ENCODE results near the gene TOMM6.

Gene TOMM6

DNA sequence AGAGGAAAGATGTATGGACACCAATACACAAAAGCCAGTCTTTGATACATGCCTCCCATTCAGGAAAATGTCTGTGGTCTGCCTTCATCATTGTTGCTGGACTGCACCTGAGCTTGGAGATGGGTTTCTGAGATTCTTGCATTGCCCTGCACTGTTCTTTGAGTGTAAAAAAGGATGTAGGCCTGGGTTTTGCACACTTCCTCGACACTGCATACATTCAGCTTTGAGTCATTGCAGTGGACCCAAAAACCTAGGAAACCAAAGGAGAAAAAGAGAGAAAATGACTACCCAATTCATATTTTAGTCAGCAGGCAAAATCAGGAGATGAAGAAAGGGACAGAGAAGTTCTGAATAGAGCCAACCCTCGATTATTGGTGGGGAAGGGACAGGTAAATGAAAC, 9.0 kb downstream of the TOMM6 start:
- H3K9me3 ChIP-seq (ENCODE audit: insufficient read depth, low read length) = no peaks in the 10 kb centered on the region
- no peaks in the 10 kb centered on the region for H3K4me1 ChIP-seq (ENCODE audit: low read length)
- no peaks in the 10 kb centered on the region for H3K79me2 ChIP-seq (ENCODE audit: low read length)
- no peak overlapping the region for H3K4me2 ChIP-seq (ENCODE audit: low read length)
- H3K36me3 ChIP-seq (replicated peaks; ENCODE audit: low read depth, low read length) = peaks cover 33% of the 10 kb centered on the region
- H3K27me3 ChIP-seq (ENCODE audit: low read depth, low read length) = no peaks in the 10 kb centered on the region
- no peaks in the 10 kb centered on the region for H4K20me1 ChIP-seq (ENCODE audit: insufficient read depth, low read length)
- no peak overlapping the region for H3K9ac ChIP-seq (ENCODE audit: low read length)
- H3K4me3 ChIP-seq (ENCODE audit: low read length) = no peak overlapping the region
- no peak overlapping the region for H2AFZ ChIP-seq (ENCODE audit: low read depth, low read length)
- no peak for TF ChIP-seq EZH2phosphoT487 (IDR thresholded peaks at IDR 0.05; ENCODE audit: low read depth)
- TF ChIP-seq, protein P1, sequence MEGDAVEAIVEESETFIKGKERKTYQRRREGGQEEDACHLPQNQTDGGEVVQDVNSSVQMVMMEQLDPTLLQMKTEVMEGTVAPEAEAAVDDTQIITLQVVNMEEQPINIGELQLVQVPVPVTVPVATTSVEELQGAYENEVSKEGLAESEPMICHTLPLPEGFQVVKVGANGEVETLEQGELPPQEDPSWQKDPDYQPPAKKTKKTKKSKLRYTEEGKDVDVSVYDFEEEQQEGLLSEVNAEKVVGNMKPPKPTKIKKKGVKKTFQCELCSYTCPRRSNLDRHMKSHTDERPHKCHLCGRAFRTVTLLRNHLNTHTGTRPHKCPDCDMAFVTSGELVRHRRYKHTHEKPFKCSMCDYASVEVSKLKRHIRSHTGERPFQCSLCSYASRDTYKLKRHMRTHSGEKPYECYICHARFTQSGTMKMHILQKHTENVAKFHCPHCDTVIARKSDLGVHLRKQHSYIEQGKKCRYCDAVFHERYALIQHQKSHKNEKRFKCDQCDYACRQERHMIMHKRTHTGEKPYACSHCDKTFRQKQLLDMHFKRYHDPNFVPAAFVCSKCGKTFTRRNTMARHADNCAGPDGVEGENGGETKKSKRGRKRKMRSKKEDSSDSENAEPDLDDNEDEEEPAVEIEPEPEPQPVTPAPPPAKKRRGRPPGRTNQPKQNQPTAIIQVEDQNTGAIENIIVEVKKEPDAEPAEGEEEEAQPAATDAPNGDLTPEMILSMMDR (IDR thresholded peaks at IDR 0.05; ENCODE audit: low read depth, low read length) = no peak
- no peak overlapping the region for H3K27ac ChIP-seq (ENCODE audit: low read length)

DNA sequence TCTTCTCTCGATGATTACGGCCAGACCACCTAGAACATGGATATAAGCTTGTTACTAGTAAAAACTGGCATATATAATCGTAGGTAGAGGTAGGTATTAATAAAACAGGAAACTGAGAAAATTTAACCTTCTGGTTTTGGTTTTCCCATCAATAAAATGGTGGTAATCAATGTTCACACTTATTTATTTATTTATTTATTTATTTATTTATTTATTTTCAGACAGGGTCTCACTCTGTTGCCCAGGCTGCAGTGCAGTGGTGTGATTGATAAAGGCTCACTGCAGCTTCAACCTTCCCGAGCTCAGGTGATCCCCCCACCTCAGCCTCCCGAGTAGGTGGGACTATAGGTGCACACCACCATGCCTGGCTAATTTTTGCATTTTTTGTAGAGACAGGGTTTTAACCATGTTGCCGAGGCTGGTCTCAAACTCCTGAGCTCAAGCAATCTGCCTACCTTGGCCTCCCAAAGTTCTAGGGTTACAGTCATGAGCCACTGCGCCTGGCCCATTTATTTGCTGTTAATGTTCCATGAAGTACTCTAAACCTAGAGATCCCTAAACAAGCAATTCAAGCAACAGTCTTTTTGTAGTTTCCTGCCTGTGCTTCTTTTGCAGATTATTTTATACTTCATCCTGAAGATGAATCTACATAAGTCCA, 11.5 kb downstream of the TOMM6 start:
- Histone ChIP-seq H3K4me1 (ENCODE audit: low read length) (no peaks in the 10 kb centered on the region), H3K9ac (ENCODE audit: low read length) (no peak overlapping the region), H3K9me3 (ENCODE audit: insufficient read depth, low read length) (no peaks in the 10 kb centered on the region), H3K4me3 (ENCODE audit: low read length) (no peak overlapping the region), H2AFZ (ENCODE audit: low read depth, low read length) (no peak overlapping the region), H3K4me2 (ENCODE audit: low read length) (no peak overlapping the region), H3K79me2 (ENCODE audit: low read length) (no peaks in the 10 kb centered on the region), H4K20me1 (ENCODE audit: insufficient read depth, low read length) (no peaks in the 10 kb centered on the region), H3K36me3 (replicated peaks; ENCODE audit: low read depth, low read length) (peaks cover 20% of the 10 kb centered on the region), H3K27ac (ENCODE audit: low read length) (no peak overlapping the region), H3K27me3 (ENCODE audit: low read depth, low read length) (no peaks in the 10 kb centered on the region)
- no peak for TF ChIP-seq EZH2phosphoT487 (IDR thresholded peaks at IDR 0.05; ENCODE audit: low read depth)
- TF ChIP-seq, protein P1 (IDR thresholded peaks at IDR 0.05; ENCODE audit: low read depth, low read length) = no peak

DNA sequence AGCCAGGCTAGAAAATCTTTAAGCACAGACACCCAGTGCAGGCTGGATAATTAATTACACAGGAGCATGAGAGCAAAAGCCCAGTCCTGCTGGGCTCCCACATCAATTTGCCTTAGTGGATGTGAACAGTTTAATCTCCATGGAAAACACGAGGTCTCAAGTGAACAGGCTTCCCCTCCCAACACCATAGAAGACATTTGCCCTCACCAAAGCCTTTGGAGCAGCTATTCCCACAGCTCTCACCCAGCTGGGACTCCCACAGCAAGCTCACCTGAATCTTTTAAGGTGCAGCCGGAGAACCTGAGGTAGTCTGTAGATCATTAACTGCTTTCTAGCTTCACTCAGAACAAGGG, 12.0 kb downstream of the TOMM6 start:
- H3K36me3 ChIP-seq (replicated peaks; ENCODE audit: low read depth, low read length) = peaks cover 20% of the 10 kb centered on the region
- no peak overlapping the region for H3K27ac ChIP-seq (ENCODE audit: low read length)
- no peaks in the 10 kb centered on the region for H3K9me3 ChIP-seq (ENCODE audit: insufficient read depth, low read length)
- no peaks in the 10 kb centered on the region for H3K79me2 ChIP-seq (ENCODE audit: low read length)
- H3K4me2 ChIP-seq (ENCODE audit: low read length) = no peak overlapping the region
- H3K4me3 ChIP-seq (ENCODE audit: low read length) = no peak overlapping the region
- H3K27me3 ChIP-seq (ENCODE audit: low read depth, low read length) = no peaks in the 10 kb centered on the region
- TF ChIP-seq, protein P1 (IDR thresholded peaks at IDR 0.05; ENCODE audit: low read depth, low read length) = no peak
- no peak for TF ChIP-seq EZH2phosphoT487 (IDR thresholded peaks at IDR 0.05; ENCODE audit: low read depth)
- no peaks in the 10 kb centered on the region for H4K20me1 ChIP-seq (ENCODE audit: insufficient read depth, low read length)
- H3K4me1 ChIP-seq (ENCODE audit: low read length) = no peaks in the 10 kb centered on the region
- no peak overlapping the region for H3K9ac ChIP-seq (ENCODE audit: low read length)
- H2AFZ ChIP-seq (ENCODE audit: low read depth, low read length) = no peak overlapping the region

DNA sequence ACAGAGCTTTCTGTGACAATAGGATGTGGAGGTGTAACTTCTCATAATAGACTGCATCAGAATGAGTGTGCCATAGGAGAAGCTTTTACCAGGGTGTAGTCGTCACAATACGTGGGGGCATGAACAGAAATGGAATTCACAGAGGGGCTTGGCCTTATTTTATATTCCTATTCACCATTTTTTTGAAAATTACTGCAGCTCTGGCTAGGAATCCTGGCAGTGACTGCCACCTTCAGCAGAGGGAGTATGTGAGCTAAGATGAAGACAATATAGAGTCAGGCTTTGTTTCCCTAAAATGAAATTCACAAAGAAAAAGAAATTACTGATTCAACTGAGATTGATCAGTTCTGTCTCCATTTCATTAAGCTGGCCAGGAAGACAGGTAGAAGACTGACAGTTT, 13.9 kb downstream of the TOMM6 start:
- TF ChIP-seq, protein P1 (IDR thresholded peaks at IDR 0.05; ENCODE audit: low read depth, low read length) = peak; percentile 55
- no peak for TF ChIP-seq EZH2phosphoT487 (IDR thresholded peaks at IDR 0.05; ENCODE audit: low read depth)
- no peak overlapping the region for H3K27ac ChIP-seq (ENCODE audit: low read length)
- H3K4me1 ChIP-seq (ENCODE audit: low read length) = no peaks in the 10 kb centered on the region
- no peaks in the 10 kb centered on the region for H4K20me1 ChIP-seq (ENCODE audit: insufficient read depth, low read length)
- no peak overlapping the region for H3K9ac ChIP-seq (ENCODE audit: low read length)
- H3K4me3 ChIP-seq (ENCODE audit: low read length) = no peak overlapping the region
- no peak overlapping the region for H2AFZ ChIP-seq (ENCODE audit: low read depth, low read length)
- H3K9me3 ChIP-seq (ENCODE audit: insufficient read depth, low read length) = no peaks in the 10 kb centered on the region
- H3K79me2 ChIP-seq (ENCODE audit: low read length) = no peaks in the 10 kb centered on the region
- H3K27me3 ChIP-seq (ENCODE audit: low read depth, low read length) = no peaks in the 10 kb centered on the region
- no peak overlapping the region for H3K4me2 ChIP-seq (ENCODE audit: low read length)
- H3K36me3 ChIP-seq (replicated peaks; ENCODE audit: low read depth, low read length) = peaks cover 13% of the 10 kb centered on the region
